ENCODE results near the gene HRAS.

The HRAS gene

DNA sequence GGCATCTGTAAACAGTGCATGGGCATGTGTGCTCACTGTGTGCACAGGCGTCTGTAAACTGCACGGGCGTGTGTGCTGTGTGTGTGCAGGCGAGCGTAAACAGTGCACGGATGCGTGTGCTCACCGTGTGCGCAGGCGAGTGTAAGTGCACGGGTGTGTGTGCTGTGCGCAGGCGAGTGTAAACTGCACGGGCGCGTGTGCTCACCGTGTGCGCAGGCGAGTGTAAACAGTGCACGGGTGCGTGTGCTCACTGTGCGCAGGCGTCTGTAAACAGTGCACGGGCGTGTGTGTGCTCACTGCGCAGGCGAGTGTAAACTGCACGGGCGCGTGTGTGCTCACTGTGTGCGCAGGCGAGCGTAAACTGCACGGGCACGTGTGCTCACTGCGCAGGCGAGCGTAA is 50.8 kb downstream of the HRAS start:
- H3K27me3 ChIP-seq (ENCODE audit: control insufficient read depth in 5 of 5, insufficient read depth in 4 of 5, low read length in 5 of 5) = no peaks in the 10 kb centered on the region
- no peak overlapping the region for H3K27ac ChIP-seq (ENCODE audit: low read depth, low read length)
- H3K36me3 ChIP-seq (ENCODE audit: control insufficient read depth in 5 of 5, insufficient read depth in 5 of 5, low read length in 5 of 5) = peaks cover 0 to 31% (median 8%) of the 10 kb centered on the region in 5 donors
- H3K9me3 ChIP-seq (ENCODE audit: control insufficient read depth in 5 of 5, low read length in 5 of 5) = no peaks in the 10 kb centered on the region
- H3K9ac ChIP-seq (ENCODE audit: low read length in 5 of 5) = no peak overlapping the region
- H3K4me3 ChIP-seq (ENCODE audit: low read depth in 1 of 5, low read length in 5 of 5) = no peak overlapping the region
- no peaks in the 10 kb centered on the region for H3K4me1 ChIP-seq (ENCODE audit: control insufficient read depth in 5 of 5, insufficient read depth in 5 of 5, low read length in 5 of 5)

All from subcutaneous abdominal adipose tissue (tissue), 5 donors.